OCI-LY7 (cell line): ENCODE results near the gene C10orf90. TPM values are rescaled to one million over a fixed set of nuclear protein-coding genes. Genes with fewer than 3 reads are reported as not detected.

ENCODE experiments used
- BruUV-seq: library from RNA; stranded (reverse); fragments of 400-500 nt; replicated peaks from 2 replicates; lab custom pipeline; 2021; lab: Mats Ljungman, UMichigan
- CTCF ChIA-PET: fragments of 300-600 bp; sonication (Branson Sonifier 250); formaldehyde crosslinking; loops from one replicate; lab custom pipeline; 2022; ENCODE audit warnings: antibody characterized with exemption; ENCODE audit not compliant: unreplicated experiment; lab: Charles Lee
- POLR2A ChIA-PET: fragments of 300-600 bp; sonication (Branson Sonifier 250); formaldehyde crosslinking; loops from one replicate; lab custom pipeline; 2022; ENCODE audit warnings: antibody characterized with exemption; lab: Charles Lee
- DNase-seq: peaks from one replicate; pipeline ENCODE4 v3.0.0-alpha.2; 2015; ENCODE audit warnings: low spot score
- H2AFZ ChIP-seq: fragments of 200-600 bp; sonication (generic), shearing (Covaris generic); 2 replicates; pipeline ENCODE4 v1.6.1; 2014; ENCODE audit warnings: mild to moderate bottlenecking, antibody characterized with exemption, low read length, moderate library complexity
- H3K27ac ChIP-seq: fragments of 200-600 bp; sonication (generic); 2 replicates; pipeline ENCODE4 v1.5.1; 2014; ENCODE audit warnings: mixed run types, low read depth, mild to moderate bottlenecking, moderate library complexity, low read length, inconsistent platforms; ENCODE audit not compliant: poor library complexity, severe bottlenecking
- H3K36me3 ChIP-seq: fragments of 200-600 bp; sonication (generic); 2 replicates; pipeline ENCODE4 v1.6.1; 2014; ENCODE audit warnings: mild to moderate bottlenecking, antibody characterized with exemption, low read length, moderate library complexity, mixed read lengths; ENCODE audit not compliant: insufficient read depth
- H3K4me1 ChIP-seq: fragments of 200-600 bp; sonication (generic); 2 replicates; pipeline ENCODE4 v1.5.1; 2014; ENCODE audit warnings: mild to moderate bottlenecking, low read length; ENCODE audit not compliant: insufficient read depth, poor library complexity, severe bottlenecking
- H3K4me2 ChIP-seq: fragments of 200-600 bp; sonication (generic); 2 replicates; pipeline ENCODE4 v1.6.1; 2014; ENCODE audit warnings: mild to moderate bottlenecking, low read length
- H3K4me3 ChIP-seq: fragments of 200-600 bp; sonication (generic); 2 replicates; pipeline ENCODE4 v1.5.1; 2014; ENCODE audit warnings: mild to moderate bottlenecking, low read depth, low read length; ENCODE audit not compliant: poor library complexity, severe bottlenecking
- H3K79me2 ChIP-seq: fragments of 200-600 bp; sonication (generic); 2 replicates; pipeline ENCODE4 v1.6.1; 2016; ENCODE audit warnings: low read depth, mild to moderate bottlenecking, low read length, moderate library complexity, mixed read lengths; ENCODE audit not compliant: insufficient read depth
- H3K9me2 ChIP-seq: fragments of 200-600 bp; sonication (generic); 2 replicates; pipeline ENCODE4 v1.6.1; 2016; ENCODE audit warnings: mild to moderate bottlenecking, low read length, mixed read lengths; ENCODE audit not compliant: insufficient read depth
- H3K9me3 ChIP-seq: fragments of 200-600 bp; sonication (generic); 2 replicates; pipeline ENCODE4 v1.6.1; 2014; ENCODE audit warnings: mild to moderate bottlenecking, mixed run types, low read length, mixed read lengths
- H4K20me1 ChIP-seq: fragments of 200-600 bp; sonication (generic); 2 replicates; pipeline ENCODE4 v1.6.1; 2014; ENCODE audit warnings: mild to moderate bottlenecking, antibody characterized with exemption, low read length, moderate library complexity, mixed read lengths; ENCODE audit not compliant: insufficient read depth
- EZH2phosphoT487 ChIP-seq: fragments of 200-600 bp; sonication (generic); IDR thresholded peaks from 2 replicates; pipeline ENCODE4 v1.6.1; 2018; ENCODE audit warnings: low read depth, borderline replicate concordance, mild to moderate bottlenecking, mixed run types, antibody characterized with exemption, low read length, moderate library complexity, mixed read lengths
- intact Hi-C: fragments of 100-400 bp; cut with micrococcal nuclease; formaldehyde crosslinking; loops from one replicate; pipeline ENCODE4 v1.10.0; 2022; ENCODE audit not compliant: unreplicated experiment
- total RNA-seq, 2 experiments: library from RNA; depleted of rRNA in 1 of 2; stranded (reverse); fragments of >200 nt in 1 of 2; shearing (Covaris generic) in 1 of 2; gene quantifications; 2 replicates each; pipeline ENCODE4 v1.2.3, GENCODE V29; 2014 to 2022
- TF ChIP-seq, protein P1 (sequence below): fragments of 200-600 bp; sonication (generic); conservative IDR thresholded peaks from 2 replicates; pipeline ENCODE4 v1.5.1; 2014; ENCODE audit warnings: mild to moderate bottlenecking, antibody characterized with exemption, low read length, moderate library complexity, mixed read lengths

C10orf90 gene
- total RNA-seq, 2 experiments from 2014 or later = not detected

DNA sequence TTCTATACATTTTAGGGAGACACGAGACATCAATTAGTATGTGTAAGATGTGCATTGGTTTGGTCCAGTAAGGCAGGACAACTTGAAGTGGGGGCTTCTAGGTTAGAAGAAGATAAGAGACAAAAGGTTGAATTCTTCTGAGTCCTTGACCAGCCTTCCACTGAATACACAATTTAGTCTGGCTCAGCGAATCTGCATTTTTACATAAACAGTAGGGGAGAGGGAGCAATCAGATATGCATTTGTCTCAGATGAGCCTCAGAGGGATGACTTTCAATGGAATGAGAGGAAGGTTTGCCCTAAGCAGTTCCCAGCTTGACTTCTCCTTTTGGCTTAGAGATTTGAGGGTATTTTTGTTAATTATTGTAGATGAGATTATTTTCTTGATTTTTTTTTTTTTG is 20.0 kb upstream of the C10orf90 start:
- POLR2A ChIA-PET = no interaction called here
- Histone ChIP-seq H3K27ac (no peak overlapping the region), H2AFZ (no peak overlapping the region), H3K79me2 (no peaks in the 10 kb centered on the region), H3K36me3 (no peaks in the 10 kb centered on the region), H3K9me3 (no peaks in the 10 kb centered on the region), H4K20me1 (no peaks in the 10 kb centered on the region), H3K4me1 (no peaks in the 10 kb centered on the region), H3K4me3 (no peak overlapping the region), H3K9me2 (no peaks in the 10 kb centered on the region), H3K4me2 (no peak overlapping the region)
- CTCF ChIA-PET = no interaction called here
- DNase-seq = no peak
- intact Hi-C loops = no loop called here
- TF ChIP-seq EZH2phosphoT487 = no peak
- TF ChIP-seq, protein P1, sequence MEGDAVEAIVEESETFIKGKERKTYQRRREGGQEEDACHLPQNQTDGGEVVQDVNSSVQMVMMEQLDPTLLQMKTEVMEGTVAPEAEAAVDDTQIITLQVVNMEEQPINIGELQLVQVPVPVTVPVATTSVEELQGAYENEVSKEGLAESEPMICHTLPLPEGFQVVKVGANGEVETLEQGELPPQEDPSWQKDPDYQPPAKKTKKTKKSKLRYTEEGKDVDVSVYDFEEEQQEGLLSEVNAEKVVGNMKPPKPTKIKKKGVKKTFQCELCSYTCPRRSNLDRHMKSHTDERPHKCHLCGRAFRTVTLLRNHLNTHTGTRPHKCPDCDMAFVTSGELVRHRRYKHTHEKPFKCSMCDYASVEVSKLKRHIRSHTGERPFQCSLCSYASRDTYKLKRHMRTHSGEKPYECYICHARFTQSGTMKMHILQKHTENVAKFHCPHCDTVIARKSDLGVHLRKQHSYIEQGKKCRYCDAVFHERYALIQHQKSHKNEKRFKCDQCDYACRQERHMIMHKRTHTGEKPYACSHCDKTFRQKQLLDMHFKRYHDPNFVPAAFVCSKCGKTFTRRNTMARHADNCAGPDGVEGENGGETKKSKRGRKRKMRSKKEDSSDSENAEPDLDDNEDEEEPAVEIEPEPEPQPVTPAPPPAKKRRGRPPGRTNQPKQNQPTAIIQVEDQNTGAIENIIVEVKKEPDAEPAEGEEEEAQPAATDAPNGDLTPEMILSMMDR = no peak
- no TSS peak for BruUV-seq

DNA sequence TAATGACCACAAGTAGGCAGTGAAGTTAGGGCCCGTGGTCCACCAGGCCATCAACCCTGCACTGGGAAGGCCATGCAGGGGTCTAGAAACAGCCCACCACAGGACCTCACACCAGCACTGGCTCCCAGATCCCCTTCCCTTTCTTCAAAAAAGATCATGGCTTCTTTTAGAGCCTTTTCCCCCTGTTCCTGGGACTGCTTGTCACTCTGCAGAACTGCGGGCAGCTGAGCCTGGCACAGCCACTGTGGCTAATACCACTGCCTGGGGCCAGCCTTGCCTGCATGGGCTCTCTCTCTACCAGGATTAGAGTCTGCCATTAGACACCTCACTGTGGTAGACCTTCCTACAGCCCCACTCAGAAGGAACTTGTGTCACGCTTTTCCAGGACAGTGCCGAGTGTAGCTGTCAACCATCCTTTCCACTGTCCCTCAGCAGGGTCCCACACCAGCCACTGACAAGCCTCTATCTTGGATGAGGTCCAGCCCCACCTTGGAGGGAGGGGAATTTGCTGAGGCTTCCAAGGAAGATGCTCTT is 19.0 kb upstream of the C10orf90 start:
- ChIA-PET POLR2A (no interaction called here), CTCF (no interaction called here)
- Histone ChIP-seq H4K20me1 (no peaks in the 10 kb centered on the region), H3K4me3 (no peak overlapping the region), H3K4me2 (no peak overlapping the region), H3K79me2 (no peaks in the 10 kb centered on the region), H3K9me3 (no peaks in the 10 kb centered on the region), H3K36me3 (no peaks in the 10 kb centered on the region), H3K27ac (no peak overlapping the region), H3K4me1 (no peaks in the 10 kb centered on the region), H3K9me2 (no peaks in the 10 kb centered on the region), H2AFZ (no peak overlapping the region)
- intact Hi-C loops = no loop called here
- BruUV-seq = no TSS peak
- TF ChIP-seq, protein P1 = no peak
- no peak for TF ChIP-seq EZH2phosphoT487
- no peak for DNase-seq

DNA sequence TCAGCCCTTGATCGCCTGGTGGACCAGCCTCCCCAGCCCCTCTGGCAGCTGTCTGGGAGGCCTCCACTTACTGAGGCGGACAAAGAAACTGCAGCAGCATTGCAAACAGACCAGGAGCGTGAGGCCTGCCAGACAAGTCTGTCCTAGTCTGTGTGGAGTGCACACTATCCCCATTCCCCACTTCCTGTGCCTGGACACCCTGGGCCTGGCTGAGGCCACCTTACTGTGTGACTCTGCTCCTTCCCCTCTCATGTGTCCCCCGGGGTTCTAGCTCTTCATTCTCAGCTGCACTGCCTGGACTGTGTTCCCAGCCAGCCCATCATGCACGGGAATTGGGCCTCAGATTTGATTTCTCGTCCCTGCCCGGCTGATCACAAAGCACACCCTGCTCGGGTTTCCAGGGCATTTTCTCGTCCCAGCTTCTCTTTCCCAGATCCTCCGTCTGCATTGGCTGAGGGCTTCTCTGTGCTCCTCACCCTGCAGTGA is 16.7 kb upstream of the C10orf90 start:
- no peaks in the 10 kb centered on the region for H3K9me3 ChIP-seq
- no TSS peak for BruUV-seq
- CTCF ChIA-PET = no interaction called here
- H3K4me3 ChIP-seq = no peak overlapping the region
- POLR2A ChIA-PET = no interaction called here
- no peak overlapping the region for H3K4me2 ChIP-seq
- H3K79me2 ChIP-seq = no peaks in the 10 kb centered on the region
- H2AFZ ChIP-seq = no peak overlapping the region
- no peaks in the 10 kb centered on the region for H3K36me3 ChIP-seq
- H4K20me1 ChIP-seq = no peaks in the 10 kb centered on the region
- intact Hi-C loops = no loop called here
- H3K27ac ChIP-seq = no peak overlapping the region
- no peaks in the 10 kb centered on the region for H3K4me1 ChIP-seq
- DNase-seq = no peak
- no peaks in the 10 kb centered on the region for H3K9me2 ChIP-seq
- TF ChIP-seq, protein P1 = no peak
- no peak for TF ChIP-seq EZH2phosphoT487
